ENCODE data around the gene OR4D2. TPM values are rescaled to one million over a fixed set of nuclear protein-coding genes. Genes with fewer than 3 reads are reported as not detected.

The OR4D2 gene
- total RNA-seq, 1 donor from 2014 or later, result not detected

- TF ChIP-seq CTCF (IDR thresholded peaks at IDR 0.05; ENCODE audit: insufficient read depth, low read length, severe bottlenecking), result no peak
- FAIRE-seq (no peak), DNase-seq (ENCODE audit: low read depth) (no peak)
- Histone ChIP-seq H3K4me3 (ENCODE audit: low read depth, low read length) (no peak overlapping the region), H3K36me3 (ENCODE audit: control insufficient read depth, insufficient read depth, low read length) (no peaks in the 10 kb centered on the region), H3K27me3 (ENCODE audit: control insufficient read depth, insufficient read depth, low read length) (no peaks in the 10 kb centered on the region)
These were observed 20.3 kb downstream of the OR4D2 start for GRCh38 chr17:58187063-58187462.

- no peak for FAIRE-seq
- no peak for DNase-seq (ENCODE audit: low read depth)
- H3K27me3 ChIP-seq (ENCODE audit: control insufficient read depth, insufficient read depth, low read length), result peaks cover under 1% of the 10 kb centered on the region
- TF ChIP-seq CTCF (IDR thresholded peaks at IDR 0.05; ENCODE audit: insufficient read depth, low read length, severe bottlenecking), result no peak
- no peaks in the 10 kb centered on the region for H3K36me3 ChIP-seq (ENCODE audit: control insufficient read depth, insufficient read depth, low read length)
- no peak overlapping the region for H3K4me3 ChIP-seq (ENCODE audit: low read depth, low read length)
These were observed 20.9 kb downstream of the OR4D2 start for GRCh38 chr17:58187675-58188074.

- H3K36me3 ChIP-seq (ENCODE audit: control insufficient read depth, insufficient read depth, low read length), result no peaks in the 10 kb centered on the region
- DNase-seq (ENCODE audit: low read depth) (peak; percentile 84), FAIRE-seq (peak; percentile 23)
- no peak for TF ChIP-seq CTCF (IDR thresholded peaks at IDR 0.05; ENCODE audit: insufficient read depth, low read length, severe bottlenecking)
- H3K27me3 ChIP-seq (ENCODE audit: control insufficient read depth, insufficient read depth, low read length), result peaks cover 2% of the 10 kb centered on the region
- no peak overlapping the region for H3K4me3 ChIP-seq (ENCODE audit: low read depth, low read length)
These were observed 22.8 kb downstream of the OR4D2 start for GRCh38 chr17:58189436-58190146.

- FAIRE-seq (no peak), DNase-seq (ENCODE audit: low read depth) (no peak)
- TF ChIP-seq CTCF (IDR thresholded peaks at IDR 0.05; ENCODE audit: insufficient read depth, low read length, severe bottlenecking), result no peak
- H3K4me3 ChIP-seq (ENCODE audit: low read depth, low read length), result no peak overlapping the region
- H3K27me3 ChIP-seq (ENCODE audit: control insufficient read depth, insufficient read depth, low read length), result peaks cover 4% of the 10 kb centered on the region
- no peaks in the 10 kb centered on the region for H3K36me3 ChIP-seq (ENCODE audit: control insufficient read depth, insufficient read depth, low read length)
These were observed 24.6 kb downstream of the OR4D2 start for GRCh38 chr17:58191241-58191896.

GRCh38 chr17:58192612-58193011 lies 25.8 kb downstream of the OR4D2 start, which contains the start of gene EPX:
Gene EPX (plus strand): TSS chr17:58192726. CDS start chr17:58192847, 121 bp downstream.
- TF ChIP-seq CTCF (IDR thresholded peaks at IDR 0.05; ENCODE audit: insufficient read depth, low read length, severe bottlenecking), result no peak
- Histone ChIP-seq H3K36me3 (ENCODE audit: control insufficient read depth, insufficient read depth, low read length) (no peaks in the 10 kb centered on the region), H3K4me3 (ENCODE audit: low read depth, low read length) (no peak within 1 kb of the TSS), H3K27me3 (ENCODE audit: control insufficient read depth, insufficient read depth, low read length) (peaks cover 4% of the 10 kb centered on the region)
- DNase-seq (ENCODE audit: low read depth) (no peak), FAIRE-seq (no peak)

Data from bronchial epithelial cell (primary cell).